Heart left ventricle (tissue), 16 donors: ENCODE data around the gene ITPRIPL1. TPM values are rescaled to one million over a fixed set of nuclear protein-coding genes. Genes with fewer than 3 reads are reported as not detected.

Source experiments
- ATAC-seq, 4 donors: fragments of 200-7000 bp; cut with Tn5 transposase; one replicate each; pipeline ENCODE4 v1.9.1; 2020 to 2022; ENCODE audit warnings: moderate library complexity in 4 of 4, mild to moderate bottlenecking in 3 of 4, moderate number of reproducible peaks in 1 of 4
- DNase-seq, 5 donors: peaks; one replicate each; pipeline ENCODE4 v3.0.0-alpha.2; 2020
- H3K27ac ChIP-seq, 12 donors: fragments of 200-600 bp; sonication (generic) in 4 of 12; one replicate each; pipeline versions ENCODE4 v1.5.0 to v1.8.0; 2016 to 2022; ENCODE audit warnings: mild to moderate bottlenecking in 2 of 12
- H3K27me3 ChIP-seq, 9 donors: fragments of 200-600 bp; sonication (generic) in 2 of 9; one replicate each; pipeline versions ENCODE4 v1.5.1 to v1.8.0; 2016 to 2022; ENCODE audit warnings: mild to moderate bottlenecking in 3 of 9
- H3K36me3 ChIP-seq, 9 donors: fragments of 200-600 bp; sonication (generic) in 2 of 9; one replicate each; pipeline versions ENCODE4 v1.5.0 to v1.8.0; 2018 to 2022; ENCODE audit warnings: mild to moderate bottlenecking in 2 of 9
- H3K4me1 ChIP-seq, 12 donors: fragments of 200-600 bp; sonication (generic) in 4 of 12; one replicate each; pipeline versions ENCODE4 v1.5.0 to v1.8.0; 2016 to 2022; ENCODE audit warnings: mild to moderate bottlenecking in 3 of 12
- H3K4me3 ChIP-seq, 12 donors: fragments of 200-600 bp; sonication (generic) in 4 of 12; one replicate each; pipeline versions ENCODE4 v1.5.0 to v1.8.0; 2017 to 2022; ENCODE audit warnings: mild to moderate bottlenecking in 9 of 12, moderate library complexity in 4 of 12
- H3K9me3 ChIP-seq, 12 donors: fragments of 200-600 bp; sonication (generic) in 4 of 12; one replicate each; pipeline versions ENCODE4 v1.5.0 to v1.8.0; 2016 to 2022; ENCODE audit warnings: mild to moderate bottlenecking in 1 of 12
- POLR2A ChIP-seq, 2 donors: fragments of 450-650 bp; IDR thresholded peaks; one replicate each; pipeline ENCODE4 v1.6.1; 2017; ENCODE audit warnings: antibody characterized with exemption in 2 of 2, mild to moderate bottlenecking in 2 of 2, moderate library complexity in 2 of 2
- WGBS, 4 donors: extraction: QIAGEN DNeasy Blood & Tissue Kit in 2 of 4; methylation state at CpG; one replicate each; pipeline versions ENCODE4 v1.1.5 to v1.1.7; 2013 to 2018; 5-methylcytosine and 5-hydroxymethylcytosine counted together
- intact Hi-C, 10 donors: fragments of 100-400 bp; cut with DNase I; formaldehyde crosslinking; loops; one replicate each; pipeline versions ENCODE4 v1.11.1 to v1.14.2; 2022
- polyA plus RNA-seq, 2 donors: library from polyadenylated mRNA; stranded (reverse); fragments of 200-250 nt; gene quantifications; one replicate each; pipeline ENCODE4 v1.2.3, GENCODE V29; 2013
- total RNA-seq, 9 donors: library from RNA; depleted of rRNA in 2 of 9; stranded (reverse); fragments of >200 nt in 2 of 9; fragmentation: NEBNext Ultra II Directional in 3 of 9; extraction: Animal tissue kit (Norgen Biotek cat#: 25700) in 3 of 9; gene quantifications; one replicate each; pipeline versions ENCODE4 v1.1.0 to v1.2.4, GENCODE V29; 2016 to 2023
- TF ChIP-seq, protein P1 (sequence below), 12 donors: fragments of 200-600 bp; sonication (generic) in 4 of 12; IDR thresholded peaks; one replicate each; pipeline versions ENCODE4 v1.5.0 to v1.8.0; 2018 to 2022; ENCODE audit warnings: antibody characterized with exemption in 12 of 12, mild to moderate bottlenecking in 5 of 12
- donor health status: ischemic (EF 13 %, LVEDD 7.1; RV severe dilation, severe dysfunction).
- donor health status: healthy with polysubstance abuse.
- donor health status: DM: no; HTN: yes; CAD: no.
- donor health status: DM: no; HTN: no; CAD: no.
- donor health status: ischemic (EF 25% LVEDD 6.9; RV normal size, moderate dysfunction).
- donor health status: ischemic (EF 25% LVEDD 5.7; RV mildly dilated, moderate dysfunction).
- donor health status: healthy.
- donor health status: DM: yes; HTN: yes; CAD: no.
- donor health status: ischemic (EF 35%, LVEDD 5.7; RV mildly dilated, moderate dysfunction).
- donor health status: nonischemic (EF 11% LVEDD 7.7; RV severe dilation, severe dysfunction).
- donor health status: DM: yes; HTN: yes; CAD: no.
- donor health status: PGD.
- donor health status: ischemic (EF 29% LVEDD 5.4; RV normal size, mild dysfunction).
- donor health status: nonischemic (EF 23%, LVEDD 6.1; RV moderate dilation, normal function).

The ITPRIPL1 gene
- total and polyA plus RNA-seq, 11 donors: 0.65 to 3.8 (median 1.5) TPM

DNA sequence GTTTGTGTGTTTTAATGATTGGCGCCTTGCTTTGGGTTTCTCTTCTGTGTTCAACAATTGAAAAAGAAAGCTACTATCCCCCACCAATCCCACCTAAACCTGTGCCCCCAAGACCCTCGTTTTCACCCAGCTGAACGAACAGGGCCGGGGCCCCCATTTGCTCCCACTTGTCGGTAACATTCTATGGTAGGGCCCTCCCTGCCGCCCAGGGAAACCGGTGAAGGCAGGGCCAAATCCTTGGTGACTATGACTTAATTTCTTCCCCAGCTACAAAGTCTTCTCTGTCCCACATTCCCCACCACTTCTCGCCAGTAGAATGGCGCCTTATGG is 19.2 kb upstream of the ITPRIPL1 start:
- intact Hi-C loops: loop anchor here in 8 of 10 donors (1.0 to 10.0 kb wide), 8 partner anchors 36 to 203 kb away; partner anchors contain the start of genes CIAO1 (in 3 of the 8) and NEURL3 (in 3 of the 8)
- H3K27me3 ChIP-seq: no peaks in the 10 kb centered on the region
- no peak for DNase-seq
- H3K4me1 ChIP-seq: peaks cover 0 to 31% (median 19%) of the 10 kb centered on the region in 12 donors
- ATAC-seq: peak in 2 of 4 donors; percentile 2
- 23 to 33% (median 26%) methylated on average over 9 of the region's 9 CpGs for WGBS, 4 donors
- H3K27ac ChIP-seq: peak overlapping the region; percentile 64 to 94 (median 89)
- peaks cover 0 to 37% (median 31%) of the 10 kb centered on the region in 9 donors for H3K36me3 ChIP-seq
- TF ChIP-seq, protein P1, sequence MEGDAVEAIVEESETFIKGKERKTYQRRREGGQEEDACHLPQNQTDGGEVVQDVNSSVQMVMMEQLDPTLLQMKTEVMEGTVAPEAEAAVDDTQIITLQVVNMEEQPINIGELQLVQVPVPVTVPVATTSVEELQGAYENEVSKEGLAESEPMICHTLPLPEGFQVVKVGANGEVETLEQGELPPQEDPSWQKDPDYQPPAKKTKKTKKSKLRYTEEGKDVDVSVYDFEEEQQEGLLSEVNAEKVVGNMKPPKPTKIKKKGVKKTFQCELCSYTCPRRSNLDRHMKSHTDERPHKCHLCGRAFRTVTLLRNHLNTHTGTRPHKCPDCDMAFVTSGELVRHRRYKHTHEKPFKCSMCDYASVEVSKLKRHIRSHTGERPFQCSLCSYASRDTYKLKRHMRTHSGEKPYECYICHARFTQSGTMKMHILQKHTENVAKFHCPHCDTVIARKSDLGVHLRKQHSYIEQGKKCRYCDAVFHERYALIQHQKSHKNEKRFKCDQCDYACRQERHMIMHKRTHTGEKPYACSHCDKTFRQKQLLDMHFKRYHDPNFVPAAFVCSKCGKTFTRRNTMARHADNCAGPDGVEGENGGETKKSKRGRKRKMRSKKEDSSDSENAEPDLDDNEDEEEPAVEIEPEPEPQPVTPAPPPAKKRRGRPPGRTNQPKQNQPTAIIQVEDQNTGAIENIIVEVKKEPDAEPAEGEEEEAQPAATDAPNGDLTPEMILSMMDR (IDR thresholded peaks at IDR 0.05): no peak
- no peak for TF ChIP-seq POLR2A (IDR thresholded peaks at IDR 0.05)
- H3K9me3 ChIP-seq: no peaks in the 10 kb centered on the region
- H3K4me3 ChIP-seq: peak overlapping the region; percentile 66 to 98 (median 82)

DNA sequence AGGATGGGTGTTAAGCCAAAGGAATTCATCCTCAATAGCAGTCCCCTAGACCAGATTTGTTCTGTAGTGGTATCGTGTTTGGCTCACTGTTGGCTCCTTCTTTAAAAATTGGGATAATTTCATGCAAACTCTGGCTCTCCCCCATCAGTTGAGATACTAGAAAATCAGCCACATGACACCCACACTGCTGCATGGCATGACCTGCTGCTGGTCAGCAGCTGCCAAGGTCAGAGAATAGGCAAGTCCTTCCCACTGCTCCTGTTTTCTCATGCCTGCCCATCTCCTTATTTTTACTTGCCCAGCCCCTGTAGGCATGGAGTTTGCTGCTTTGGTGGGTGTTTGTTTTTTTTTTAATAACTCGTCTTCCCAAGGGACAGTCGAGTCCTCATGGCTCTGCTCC is 18.7 kb upstream of the ITPRIPL1 start:
- TF ChIP-seq POLR2A (IDR thresholded peaks at IDR 0.05): no peak
- TF ChIP-seq, protein P1 (IDR thresholded peaks at IDR 0.05): no peak
- intact Hi-C loops: loop anchor here in 6 of 10 donors (5.0 to 10.0 kb wide), 5 partner anchors 36 to 201 kb away; partner anchors contain the start of gene NEURL3 (in 3 of the 6)

DNA sequence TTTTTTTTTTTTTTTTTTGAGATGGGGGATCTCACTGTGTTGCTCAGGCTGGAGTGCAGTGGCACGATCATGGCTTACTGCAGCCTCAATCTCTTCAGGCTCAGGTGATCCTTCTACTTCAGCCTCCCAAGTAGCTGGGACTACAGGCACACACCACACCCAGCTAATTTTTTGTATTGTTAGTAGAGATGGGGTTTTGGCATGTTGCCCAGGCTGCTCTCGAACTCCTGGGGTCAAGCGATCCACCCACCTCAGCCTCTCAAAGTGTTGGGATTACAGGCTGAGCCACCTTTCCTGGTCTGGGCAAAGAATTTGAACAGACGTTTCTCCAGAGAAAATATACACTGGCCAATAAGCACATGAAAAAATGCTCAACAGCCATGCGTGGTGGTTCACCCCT is 16.9 kb upstream of the ITPRIPL1 start:
- Histone ChIP-seq H3K9me3 (no peaks in the 10 kb centered on the region), H3K27ac (no peak overlapping the region), H3K27me3 (no peaks in the 10 kb centered on the region), H3K36me3 (peaks cover 0 to 14% (median 8%) of the 10 kb centered on the region in 9 donors), H3K4me1 (peaks cover 0 to 26% (median 19%) of the 10 kb centered on the region in 12 donors), H3K4me3 (no peak overlapping the region)
- 75 to 86% (median 82%) methylated on average over 5 of the region's 5 CpGs for WGBS, 4 donors
- DNase-seq (no peak), ATAC-seq (no peak)
- intact Hi-C loops: loop anchor here in 6 of 10 donors (5.0 to 10.0 kb wide), 5 partner anchors 34 to 199 kb away; partner anchors contain the start of gene NEURL3 (in 3 of the 6)
- TF ChIP-seq, protein P1 (IDR thresholded peaks at IDR 0.05): no peak
- no peak for TF ChIP-seq POLR2A (IDR thresholded peaks at IDR 0.05)

More for the DNA sequence above, 18.7 kb upstream of the ITPRIPL1 start:
- Histone ChIP-seq H3K27me3 (no peaks in the 10 kb centered on the region), H3K9me3 (no peaks in the 10 kb centered on the region), H3K4me1 (peaks cover 0 to 31% (median 19%) of the 10 kb centered on the region in 12 donors), H3K4me3 (peak overlapping the region; percentile 66 to 98 (median 82)), H3K27ac (peak overlapping the region in 9 of 12 donors; percentile 87 to 94 (median 89)), H3K36me3 (peaks cover 0 to 33% (median 27%) of the 10 kb centered on the region in 9 donors)
- 85 to 92% (median 91%) methylated on average over 3 of the region's 3 CpGs for WGBS, 4 donors
- DNase-seq (no peak), ATAC-seq (no peak)

DNA sequence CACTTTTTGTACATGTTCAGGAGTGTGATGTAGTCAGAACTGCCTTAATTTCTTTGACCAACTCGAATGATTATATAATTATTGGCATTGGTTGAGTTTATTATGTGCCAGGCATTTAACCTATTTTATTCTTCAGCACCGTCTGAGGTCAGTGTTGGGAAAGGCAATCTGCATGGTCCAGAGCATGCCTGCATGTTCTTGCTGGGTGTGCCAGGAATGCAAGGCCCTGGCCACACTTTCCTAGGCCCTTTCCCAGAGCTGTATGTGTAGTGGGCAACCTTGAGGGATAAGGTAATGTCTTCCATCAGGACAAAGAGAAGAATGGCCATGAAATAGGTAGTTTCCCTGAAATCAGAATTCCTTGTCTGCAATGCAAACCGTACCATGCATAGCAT is 10.1 kb upstream of the ITPRIPL1 start:
- Histone ChIP-seq H3K27me3 (peaks cover 0 to 14% (median 4%) of the 10 kb centered on the region in 9 donors), H3K9me3 (no peaks in the 10 kb centered on the region), H3K36me3 (no peaks in the 10 kb centered on the region), H3K4me3 (no peak overlapping the region), H3K27ac (peak overlapping the region in 1 of 12 donors; percentile 79), H3K4me1 (peaks cover 0 to 30% (median 0%) of the 10 kb centered on the region in 12 donors)
- intact Hi-C loops: no loop called here
- no peak for ATAC-seq
- 71 to 83% (median 75%) methylated on average over 3 of the region's 3 CpGs for WGBS, 4 donors
- no peak for DNase-seq
- no peak for TF ChIP-seq POLR2A (IDR thresholded peaks at IDR 0.05)
- TF ChIP-seq, protein P1 (IDR thresholded peaks at IDR 0.05): no peak
